ENCODE results near the gene TOR2A.

DNA sequence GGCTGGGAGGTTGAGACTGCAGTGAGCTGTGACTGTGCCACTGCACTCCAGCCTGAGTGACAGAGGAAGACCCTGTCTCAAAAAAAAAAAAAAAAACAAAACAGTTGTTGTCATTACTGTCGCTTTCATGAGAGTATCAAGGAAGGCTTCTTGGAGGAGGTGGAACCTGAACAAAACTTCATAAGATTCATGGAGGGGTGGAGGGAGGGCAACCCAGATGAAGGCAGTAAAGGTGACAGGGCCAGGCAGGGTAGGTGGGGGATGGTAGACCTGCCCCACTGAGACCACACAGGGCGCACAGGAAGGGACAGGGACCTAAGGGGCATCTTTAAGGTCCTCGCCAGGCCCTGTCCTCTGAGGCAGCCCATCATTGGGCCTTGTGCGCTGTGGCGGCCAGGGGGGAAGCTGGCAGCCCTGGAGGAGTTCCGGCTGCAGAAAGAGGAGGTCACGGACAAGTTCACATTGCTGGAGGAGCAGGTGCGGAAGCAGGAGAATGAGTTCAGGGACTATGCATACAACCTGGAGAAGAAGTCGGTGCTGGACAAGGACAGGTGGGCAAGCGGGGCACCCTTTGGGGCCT, 24.8 kb downstream of the TOR2A start:
- TF ChIP-seq CTCF (IDR thresholded peaks at IDR 0.05) (no peak), POLR2A (IDR thresholded peaks at IDR 0.05) (no peak), POLR2AphosphoS5 (IDR thresholded peaks at IDR 0.05) (no peak)

Data from gastroesophageal sphincter (tissue), 3 donors.